Measurements from ENCODE around the gene XRCC3.

- TF ChIP-seq POLR2A (IDR thresholded peaks at IDR 0.05) (no peak), CTCF (IDR thresholded peaks at IDR 0.05) (no peak)
Observed at GRCh38 chr14:103755060-103755459, 39.8 kb upstream of the XRCC3 start.
